Activated CD4-positive, alpha-beta memory T cell treated with anti-CD3 and anti-CD28 coated beads for 36 hours (primary cell): Measurements from ENCODE around the gene SLC25A15. TPM values are rescaled to one million over a fixed set of nuclear protein-coding genes. Genes with fewer than 3 reads are reported as not detected.

Source experiments
- CTCF ChIA-PET: fragments of 350-600 bp; sonication (Branson Sonifier 250); formaldehyde crosslinking; loops from one replicate; lab custom pipeline; 2021; ENCODE audit warnings: antibody characterized with exemption, inconsistent platforms; lab: Charles Lee
- POLR2A ChIA-PET: fragments of 350-600 bp; sonication (Branson Sonifier 250); formaldehyde crosslinking; loops from one replicate; lab custom pipeline; 2021; ENCODE audit warnings: antibody characterized with exemption; lab: Charles Lee
- DNase-seq: peaks from one replicate; pipeline ENCODE4 v3.0.0-alpha.2; 2020
- H3K27ac Mint-ChIP-seq: one replicate; pipeline ENCODE4 v1.8.0; 2021; ENCODE audit warnings: mixed read lengths
- H3K27me3 Mint-ChIP-seq: one replicate; pipeline ENCODE4 v1.8.0; 2021; ENCODE audit warnings: mixed read lengths
- H3K36me3 Mint-ChIP-seq: one replicate; pipeline ENCODE4 v1.8.0; 2021; ENCODE audit warnings: mixed read lengths
- H3K4me1 Mint-ChIP-seq: one replicate; pipeline ENCODE4 v1.8.0; 2021; ENCODE audit warnings: low read depth, mixed read lengths
- H3K4me3 Mint-ChIP-seq: one replicate; pipeline ENCODE4 v1.8.0; 2021; ENCODE audit warnings: mild to moderate bottlenecking, mixed read lengths
- H3K9me3 Mint-ChIP-seq: one replicate; pipeline ENCODE4 v1.8.0; 2021; ENCODE audit warnings: mixed read lengths
- intact Hi-C: fragments of 100-400 bp; cut with micrococcal nuclease; formaldehyde crosslinking; loops from one replicate; pipeline ENCODE4 v1.15.1; 2023
- total RNA-seq, 2 experiments: library from RNA; stranded (reverse); gene quantifications; one replicate each; pipeline ENCODE4 v1.2.3, GENCODE V29; 2021

SLC25A15 gene
- total RNA-seq, 2 experiments from 2014 or later: 16.2 to 16.9 TPM

- ChIA-PET POLR2A (no interaction called here), CTCF (interaction anchor here (0.8 to 1.5 kb wide), 3 partner anchors 9 to 21 kb away, joined by 3 to 5 read pairs (median 4); partner anchors contain the start of gene SLC25A15)
- peaks cover 29% of the 10 kb centered on the region for H3K36me3 Mint-ChIP-seq
- H3K27ac Mint-ChIP-seq: peak overlapping the region; percentile 45
- intact Hi-C loops: no loop called here
- peaks cover 4% of the 10 kb centered on the region for H3K4me1 Mint-ChIP-seq
- no peak overlapping the region for H3K4me3 Mint-ChIP-seq
- DNase-seq: no peak
- no peaks in the 10 kb centered on the region for H3K27me3 Mint-ChIP-seq
- H3K9me3 Mint-ChIP-seq: no peaks in the 10 kb centered on the region
Observed at GRCh38 chr13:40798380-40798779, 9.0 kb downstream of the SLC25A15 start.

GRCh38 chr13:40799508-40799907, 10.1 kb downstream of the SLC25A15 start:
- ChIA-PET CTCF (no interaction called here), POLR2A (interaction anchor here (0.6 kb wide), 1 partner anchor 122 kb away, joined by 4 read pairs; no protein-coding TSS in a partner anchor)
- Mint-ChIP-seq H3K4me3 (no peak overlapping the region), H3K27me3 (no peaks in the 10 kb centered on the region), H3K27ac (no peak overlapping the region), H3K36me3 (peaks cover 30% of the 10 kb centered on the region), H3K4me1 (peaks cover 4% of the 10 kb centered on the region), H3K9me3 (no peaks in the 10 kb centered on the region)
- intact Hi-C loops: no loop called here
- DNase-seq: no peak

GRCh38 chr13:40800559-40800958, 11.1 kb downstream of the SLC25A15 start:
- ChIA-PET POLR2A (no interaction called here), CTCF (no interaction called here)
- no peak overlapping the region for H3K27ac Mint-ChIP-seq

GRCh38 chr13:40801255-40802217, 12.1 kb downstream of the SLC25A15 start:
- Mint-ChIP-seq H3K27ac (no peak overlapping the region), H3K9me3 (no peaks in the 10 kb centered on the region), H3K27me3 (no peaks in the 10 kb centered on the region), H3K36me3 (peaks cover 27% of the 10 kb centered on the region), H3K4me3 (no peak overlapping the region), H3K4me1 (peaks cover 4% of the 10 kb centered on the region)
- no peak for DNase-seq
- POLR2A ChIA-PET: no interaction called here
- intact Hi-C loops: no loop called here
- CTCF ChIA-PET: no interaction called here

More at GRCh38 chr13:40800559-40800958, 11.1 kb downstream of the SLC25A15 start:
- H3K27me3 Mint-ChIP-seq: no peaks in the 10 kb centered on the region
- H3K36me3 Mint-ChIP-seq: peaks cover 25% of the 10 kb centered on the region
- intact Hi-C loops: no loop called here
- no peak for DNase-seq
- no peak overlapping the region for H3K4me3 Mint-ChIP-seq
- peaks cover 4% of the 10 kb centered on the region for H3K4me1 Mint-ChIP-seq
- H3K9me3 Mint-ChIP-seq: no peaks in the 10 kb centered on the region

- no peaks in the 10 kb centered on the region for H3K27me3 Mint-ChIP-seq
- H3K4me3 Mint-ChIP-seq: no peak overlapping the region
Observed at GRCh38 chr13:40803316-40803715, 13.9 kb downstream of the SLC25A15 start.

GRCh38 chr13:40806241-40806640, 16.8 kb downstream of the SLC25A15 start:
- POLR2A ChIA-PET: no interaction called here
- no peak for DNase-seq
- Mint-ChIP-seq H3K27ac (no peak overlapping the region), H3K27me3 (no peaks in the 10 kb centered on the region), H3K4me3 (no peak overlapping the region), H3K4me1 (no peaks in the 10 kb centered on the region), H3K9me3 (no peaks in the 10 kb centered on the region), H3K36me3 (peaks cover 30% of the 10 kb centered on the region)
- intact Hi-C loops: no loop called here
- CTCF ChIA-PET: no interaction called here

More at GRCh38 chr13:40803316-40803715, 13.9 kb downstream of the SLC25A15 start:
- Mint-ChIP-seq H3K9me3 (no peaks in the 10 kb centered on the region), H3K27ac (no peak overlapping the region), H3K4me1 (peaks cover 4% of the 10 kb centered on the region), H3K36me3 (peaks cover 32% of the 10 kb centered on the region)
- no peak for DNase-seq
- intact Hi-C loops: no loop called here
- CTCF ChIA-PET: no interaction called here
- POLR2A ChIA-PET: no interaction called here

GRCh38 chr13:40809471-40809870, 20.1 kb downstream of the SLC25A15 start:
- no peaks in the 10 kb centered on the region for H3K4me1 Mint-ChIP-seq
- POLR2A ChIA-PET: no interaction called here
- H3K4me3 Mint-ChIP-seq: no peak overlapping the region
- H3K27me3 Mint-ChIP-seq: no peaks in the 10 kb centered on the region
- intact Hi-C loops: no loop called here
- H3K36me3 Mint-ChIP-seq: peaks cover 36% of the 10 kb centered on the region
- DNase-seq: no peak
- no peak overlapping the region for H3K27ac Mint-ChIP-seq
- CTCF ChIA-PET: no interaction called here
- peaks cover 4% of the 10 kb centered on the region for H3K9me3 Mint-ChIP-seq

GRCh38 chr13:40812102-40812501, 22.7 kb downstream of the SLC25A15 start:
- POLR2A ChIA-PET: interaction anchor here (0.6 kb wide), 1 partner anchor 409 kb away, joined by 5 read pairs; no protein-coding TSS in a partner anchor
- no peak overlapping the region for H3K4me3 Mint-ChIP-seq
- no peaks in the 10 kb centered on the region for H3K27me3 Mint-ChIP-seq
- H3K27ac Mint-ChIP-seq: no peak overlapping the region
- peaks cover 22% of the 10 kb centered on the region for H3K9me3 Mint-ChIP-seq
- no peak for DNase-seq
- peaks cover 46% of the 10 kb centered on the region for H3K36me3 Mint-ChIP-seq
- H3K4me1 Mint-ChIP-seq: no peaks in the 10 kb centered on the region
- CTCF ChIA-PET: interaction anchor here (0.6 kb wide), 1 partner anchor 162 kb away, joined by 3 read pairs; no protein-coding TSS in a partner anchor
- intact Hi-C loops: loop anchor here (10.0 kb wide), 1 partner anchor 103 kb away; no protein-coding TSS in a partner anchor

GRCh38 chr13:40812724-40813445, 23.5 kb downstream of the SLC25A15 start:
- peaks cover 42% of the 10 kb centered on the region for H3K36me3 Mint-ChIP-seq
- DNase-seq: no peak
- POLR2A ChIA-PET: interaction anchor here (0.6 kb wide), 1 partner anchor 408 kb away, joined by 5 read pairs; no protein-coding TSS in a partner anchor
- H3K4me3 Mint-ChIP-seq: no peak overlapping the region
- H3K4me1 Mint-ChIP-seq: no peaks in the 10 kb centered on the region
- intact Hi-C loops: loop anchor here (10.0 kb wide), 1 partner anchor 102 kb away; no protein-coding TSS in a partner anchor
- H3K27ac Mint-ChIP-seq: no peak overlapping the region
- CTCF ChIA-PET: interaction anchor here (0.6 to 1.8 kb wide), 5 partner anchors 15 to 621 kb away, joined by 3 to 5 read pairs (median 4); no protein-coding TSS in a partner anchor
- no peaks in the 10 kb centered on the region for H3K27me3 Mint-ChIP-seq
- H3K9me3 Mint-ChIP-seq: peaks cover 22% of the 10 kb centered on the region

GRCh38 chr13:40813667-40814454, 24.4 kb downstream of the SLC25A15 start:
- peaks cover 38% of the 10 kb centered on the region for H3K36me3 Mint-ChIP-seq
- H3K27me3 Mint-ChIP-seq: no peaks in the 10 kb centered on the region
- H3K9me3 Mint-ChIP-seq: peaks cover 22% of the 10 kb centered on the region
- ChIA-PET CTCF (interaction anchor here (0.6 to 1.8 kb wide), 8 partner anchors 10 to 620 kb away, joined by 3 to 6 read pairs (median 4); no protein-coding TSS in a partner anchor), POLR2A (no interaction called here)
- intact Hi-C loops: loop anchor here (1.0 to 10.0 kb wide), 2 partner anchors 37 to 101 kb away; no protein-coding TSS in a partner anchor
- H3K27ac Mint-ChIP-seq: no peak overlapping the region
- H3K4me3 Mint-ChIP-seq: no peak overlapping the region
- peaks cover under 1% of the 10 kb centered on the region for H3K4me1 Mint-ChIP-seq
- no peak for DNase-seq

GRCh38 chr13:40814803-40815202, 25.4 kb downstream of the SLC25A15 start:
- Mint-ChIP-seq H3K27ac (no peak overlapping the region), H3K4me3 (no peak overlapping the region), H3K9me3 (peaks cover 22% of the 10 kb centered on the region), H3K27me3 (no peaks in the 10 kb centered on the region), H3K36me3 (peaks cover 29% of the 10 kb centered on the region), H3K4me1 (peaks cover 10% of the 10 kb centered on the region)
- POLR2A ChIA-PET: no interaction called here
- no peak for DNase-seq
- intact Hi-C loops: loop anchor here (1.0 to 10.0 kb wide), 2 partner anchors 38 to 100 kb away; no protein-coding TSS in a partner anchor
- CTCF ChIA-PET: interaction anchor here (0.6 to 1.6 kb wide), 7 partner anchors 9 to 239 kb away, joined by 3 to 6 read pairs (median 3); no protein-coding TSS in a partner anchor
